GM12872 (cell line): ENCODE data around the gene TPM1.

Experiments used
- TF ChIP-seq, protein P1 (sequence below): IDR thresholded peaks from 3 replicates; pipeline ENCODE4 v1.5.1; 2011; ENCODE audit warnings: low read depth, mild to moderate bottlenecking, low read length, moderate library complexity; ENCODE audit not compliant: insufficient read depth

Gene TPM1

DNA sequence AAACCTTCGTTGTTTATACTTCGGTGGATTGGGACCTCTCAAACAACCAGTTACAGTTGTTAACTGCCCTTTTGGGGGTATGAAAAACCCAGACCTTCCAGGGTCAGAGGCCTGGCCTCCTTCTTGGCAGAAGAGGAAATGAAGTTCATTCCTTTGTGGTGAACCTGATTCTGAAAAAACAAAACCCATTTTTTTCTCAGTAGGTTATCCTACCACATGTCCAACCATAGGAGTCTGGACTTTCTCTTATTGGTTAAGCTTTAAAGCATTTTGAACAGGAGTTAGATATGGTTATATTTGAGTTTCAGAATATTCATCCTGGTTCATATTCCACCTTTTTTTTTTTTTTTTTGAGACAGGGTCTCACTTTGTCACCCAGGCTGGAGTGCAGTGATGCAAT is 71.9 kb downstream of the TPM1 start:
- TF ChIP-seq, protein P1, sequence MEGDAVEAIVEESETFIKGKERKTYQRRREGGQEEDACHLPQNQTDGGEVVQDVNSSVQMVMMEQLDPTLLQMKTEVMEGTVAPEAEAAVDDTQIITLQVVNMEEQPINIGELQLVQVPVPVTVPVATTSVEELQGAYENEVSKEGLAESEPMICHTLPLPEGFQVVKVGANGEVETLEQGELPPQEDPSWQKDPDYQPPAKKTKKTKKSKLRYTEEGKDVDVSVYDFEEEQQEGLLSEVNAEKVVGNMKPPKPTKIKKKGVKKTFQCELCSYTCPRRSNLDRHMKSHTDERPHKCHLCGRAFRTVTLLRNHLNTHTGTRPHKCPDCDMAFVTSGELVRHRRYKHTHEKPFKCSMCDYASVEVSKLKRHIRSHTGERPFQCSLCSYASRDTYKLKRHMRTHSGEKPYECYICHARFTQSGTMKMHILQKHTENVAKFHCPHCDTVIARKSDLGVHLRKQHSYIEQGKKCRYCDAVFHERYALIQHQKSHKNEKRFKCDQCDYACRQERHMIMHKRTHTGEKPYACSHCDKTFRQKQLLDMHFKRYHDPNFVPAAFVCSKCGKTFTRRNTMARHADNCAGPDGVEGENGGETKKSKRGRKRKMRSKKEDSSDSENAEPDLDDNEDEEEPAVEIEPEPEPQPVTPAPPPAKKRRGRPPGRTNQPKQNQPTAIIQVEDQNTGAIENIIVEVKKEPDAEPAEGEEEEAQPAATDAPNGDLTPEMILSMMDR, result no peak
